ENCODE results near the gene LAPTM5.
"Not testable (repeated sequence)": the region's sequence is repeated elsewhere in the genome, so short reads cannot be mapped to it uniquely, and the experiment has no call there.

LAPTM5 gene

GRCh38 chr1:30691480-30691879, 66.1 kb downstream of the LAPTM5 start:
- no peak for DNase-seq

GRCh38 chr1:30689901-30690645, 67.5 kb downstream of the LAPTM5 start:
- DNase-seq, result no peak

- no peak for DNase-seq
Measured at GRCh38 chr1:30688920-30689794, 68.4 kb downstream of the LAPTM5 start.

- not testable (repeated sequence) for DNase-seq
Measured at GRCh38 chr1:30688516-30688915, 69.1 kb downstream of the LAPTM5 start.

- no peak for DNase-seq
Measured at GRCh38 chr1:30687886-30688285, 69.7 kb downstream of the LAPTM5 start.

- no peak for DNase-seq
Measured at GRCh38 chr1:30686236-30686935, 71.2 kb downstream of the LAPTM5 start.

GRCh38 chr1:30685796-30686165, 71.8 kb downstream of the LAPTM5 start:
- DNase-seq, result no peak

- DNase-seq, result no peak
Measured at GRCh38 chr1:30684881-30685795, 72.4 kb downstream of the LAPTM5 start.

GRCh38 chr1:30684259-30684658, 73.3 kb downstream of the LAPTM5 start:
- no peak for DNase-seq

- DNase-seq, result no peak
Measured at GRCh38 chr1:30683699-30684098, 73.9 kb downstream of the LAPTM5 start.

Data from NCI-H1694 (cell line).